NCI-H128 (cell line): ENCODE data around the gene KYAT1.

ENCODE experiments used
- DNase-seq: peaks from one replicate; lab custom pipeline; 2025; ENCODE audit not compliant: unreplicated experiment; lab: John Stamatoyannopoulos, UW

KYAT1 gene

GRCh38 chr9:128786681-128787601, 94.8 kb downstream of the KYAT1 start, which contains the start of gene TBC1D13:
Gene TBC1D13 (plus strand): TSS chr9:128787253. CDS start chr9:128787354, 101 bp downstream.
- DNase-seq, result peak; percentile 68

- no peak for DNase-seq
These were observed 96.3 kb downstream of the KYAT1 start for GRCh38 chr9:128785427-128785826.
